ENCODE results near the gene LPCAT2.

- TF ChIP-seq CTCF (conservative IDR thresholded peaks at IDR 0.05 in 1 of 2, IDR thresholded peaks at IDR 0.05 in 1 of 2; ENCODE audit: extremely low read depth in 1 of 2, insufficient read depth in 1 of 2, low read depth in 1 of 2, low read length in 2 of 2) = no peak
- TF ChIP-seq EZH2 (IDR thresholded peaks at IDR 0.05; ENCODE audit: borderline replicate concordance, low read length) = no peak
Measured at GRCh38 chr16:55534756-55535155, 25.9 kb downstream of the LPCAT2 start.

Data from mammary epithelial cell (primary cell).